Kidney epithelial cell (primary cell): ENCODE results near the gene ZNF423. TPM values are rescaled to one million over a fixed set of nuclear protein-coding genes. Genes with fewer than 3 reads are reported as not detected.

ENCODE experiments used
- DNase-seq: peaks from one replicate; pipeline ENCODE4 v3.0.0-alpha.2; 2010; ENCODE audit warnings: low read depth
- H3K27me3 ChIP-seq: 2 replicates; pipeline ENCODE4 v1.6.0; 2011; ENCODE audit warnings: low read length; ENCODE audit not compliant: control insufficient read depth, insufficient read depth
- H3K36me3 ChIP-seq: 2 replicates; pipeline ENCODE4 v1.5.1; 2011; ENCODE audit warnings: low read length; ENCODE audit not compliant: control insufficient read depth, insufficient read depth
- H3K4me3 ChIP-seq: 2 replicates; pipeline ENCODE4 v1.5.1; 2011; ENCODE audit warnings: low read depth, mild to moderate bottlenecking, control low read depth, low read length
- total RNA-seq: library from RNA; depleted of rRNA; stranded (reverse); fragments of >200 nt; gene quantifications from 2 replicates; pipeline ENCODE4 v1.2.3, GENCODE V29; 2015
- TF ChIP-seq, protein P1 (sequence below): IDR thresholded peaks from 2 replicates; pipeline ENCODE4 v1.5.1; 2011; ENCODE audit warnings: mild to moderate bottlenecking, moderate library complexity, low read length, control low read depth, inconsistent platforms; ENCODE audit not compliant: insufficient read depth, poor library complexity, severe bottlenecking

The ZNF423 gene
- total RNA-seq, 1 donor from 2014 or later, result 3.6 TPM

DNA sequence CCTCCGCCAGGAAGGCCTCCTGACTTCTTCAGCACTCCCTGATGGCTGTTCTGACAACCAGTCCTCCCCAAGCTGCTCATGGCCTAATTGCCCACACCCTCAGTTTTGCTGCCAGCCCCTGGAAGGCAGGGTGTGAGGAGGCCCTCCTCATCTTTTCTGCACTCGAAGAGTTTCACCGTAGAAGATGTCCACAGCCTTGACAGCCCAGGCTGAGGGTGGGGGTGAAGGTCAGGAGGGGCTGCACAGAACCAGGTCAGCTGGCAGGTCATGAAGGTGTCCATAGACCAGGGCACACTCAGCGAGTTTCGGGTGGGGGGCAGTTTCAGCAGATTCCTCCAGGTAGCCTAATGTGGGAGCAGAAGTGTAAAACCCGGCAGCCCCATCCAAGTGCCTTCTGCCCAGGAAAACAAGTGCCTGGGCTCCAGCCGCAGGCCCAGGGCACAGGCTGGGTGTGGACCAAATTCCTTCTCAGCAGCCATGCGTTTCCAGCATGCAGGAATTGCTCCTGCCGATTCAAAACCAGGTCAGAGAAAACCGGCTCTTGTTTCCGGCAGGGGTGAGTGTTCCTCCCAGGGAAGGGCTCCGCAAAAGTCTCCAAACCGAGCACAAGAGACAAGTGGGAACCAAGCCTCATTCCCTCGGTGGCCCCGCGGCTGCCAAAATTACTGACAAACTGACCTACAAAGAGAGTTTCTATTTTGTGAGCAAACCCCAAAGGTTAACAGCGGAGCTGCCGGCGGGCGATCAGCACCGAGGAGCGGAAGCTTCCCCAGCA, 253.5 kb downstream of the ZNF423 start:
- Histone ChIP-seq H3K27me3 (peaks cover 7% of the 10 kb centered on the region), H3K36me3 (no peaks in the 10 kb centered on the region), H3K4me3 (no peak overlapping the region)
- DNase-seq, result no peak
- TF ChIP-seq, protein P1, sequence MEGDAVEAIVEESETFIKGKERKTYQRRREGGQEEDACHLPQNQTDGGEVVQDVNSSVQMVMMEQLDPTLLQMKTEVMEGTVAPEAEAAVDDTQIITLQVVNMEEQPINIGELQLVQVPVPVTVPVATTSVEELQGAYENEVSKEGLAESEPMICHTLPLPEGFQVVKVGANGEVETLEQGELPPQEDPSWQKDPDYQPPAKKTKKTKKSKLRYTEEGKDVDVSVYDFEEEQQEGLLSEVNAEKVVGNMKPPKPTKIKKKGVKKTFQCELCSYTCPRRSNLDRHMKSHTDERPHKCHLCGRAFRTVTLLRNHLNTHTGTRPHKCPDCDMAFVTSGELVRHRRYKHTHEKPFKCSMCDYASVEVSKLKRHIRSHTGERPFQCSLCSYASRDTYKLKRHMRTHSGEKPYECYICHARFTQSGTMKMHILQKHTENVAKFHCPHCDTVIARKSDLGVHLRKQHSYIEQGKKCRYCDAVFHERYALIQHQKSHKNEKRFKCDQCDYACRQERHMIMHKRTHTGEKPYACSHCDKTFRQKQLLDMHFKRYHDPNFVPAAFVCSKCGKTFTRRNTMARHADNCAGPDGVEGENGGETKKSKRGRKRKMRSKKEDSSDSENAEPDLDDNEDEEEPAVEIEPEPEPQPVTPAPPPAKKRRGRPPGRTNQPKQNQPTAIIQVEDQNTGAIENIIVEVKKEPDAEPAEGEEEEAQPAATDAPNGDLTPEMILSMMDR, result no peak

DNA sequence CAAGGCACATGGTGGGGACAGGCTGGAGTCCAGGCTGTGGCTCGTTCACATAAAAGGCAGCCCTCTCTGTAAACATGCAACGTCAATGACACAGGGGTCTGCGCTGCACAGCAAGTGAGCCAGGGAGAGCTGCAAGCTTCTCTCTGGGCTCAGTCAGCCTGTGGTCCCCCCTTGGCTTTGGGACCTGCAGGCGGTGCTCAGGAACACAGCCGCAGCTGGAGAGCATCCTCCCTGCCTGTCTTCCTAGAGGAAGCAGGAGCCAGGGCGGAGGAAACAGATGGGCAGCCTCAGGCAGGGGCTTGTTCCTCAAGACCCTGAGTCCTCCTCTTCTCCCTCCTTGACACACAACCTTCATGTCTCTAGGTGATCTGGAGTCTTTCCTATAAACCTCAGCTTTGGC, 254.3 kb downstream of the ZNF423 start:
- Histone ChIP-seq H3K36me3 (no peaks in the 10 kb centered on the region), H3K27me3 (peaks cover 7% of the 10 kb centered on the region)

DNA sequence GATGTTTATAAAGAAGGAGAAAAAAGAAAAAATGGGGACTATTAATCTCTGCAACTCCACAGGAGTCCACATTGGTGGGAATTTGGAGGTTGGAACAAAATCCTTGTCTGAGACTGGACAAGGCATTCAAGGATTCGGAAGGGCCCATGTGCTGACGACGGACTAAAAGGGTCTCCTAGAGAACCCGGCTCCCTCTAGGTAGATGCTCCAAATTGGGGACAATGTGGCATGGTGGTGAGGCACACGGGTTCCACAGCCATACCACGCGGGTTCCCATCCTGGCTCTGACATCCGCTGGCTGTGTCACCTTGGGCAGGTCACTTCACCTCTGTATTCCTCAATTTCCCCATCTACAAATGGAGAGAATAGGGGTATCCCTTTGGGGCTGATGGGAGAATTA, 254.9 kb downstream of the ZNF423 start:
- Histone ChIP-seq H3K36me3 (no peaks in the 10 kb centered on the region), H3K4me3 (no peak overlapping the region), H3K27me3 (peaks cover 7% of the 10 kb centered on the region)
- TF ChIP-seq, protein P1, result no peak
- no peak for DNase-seq

More for the DNA sequence above, 254.3 kb downstream of the ZNF423 start:
- H3K4me3 ChIP-seq, result no peak overlapping the region
- TF ChIP-seq, protein P1, result no peak
- DNase-seq, result no peak

DNA sequence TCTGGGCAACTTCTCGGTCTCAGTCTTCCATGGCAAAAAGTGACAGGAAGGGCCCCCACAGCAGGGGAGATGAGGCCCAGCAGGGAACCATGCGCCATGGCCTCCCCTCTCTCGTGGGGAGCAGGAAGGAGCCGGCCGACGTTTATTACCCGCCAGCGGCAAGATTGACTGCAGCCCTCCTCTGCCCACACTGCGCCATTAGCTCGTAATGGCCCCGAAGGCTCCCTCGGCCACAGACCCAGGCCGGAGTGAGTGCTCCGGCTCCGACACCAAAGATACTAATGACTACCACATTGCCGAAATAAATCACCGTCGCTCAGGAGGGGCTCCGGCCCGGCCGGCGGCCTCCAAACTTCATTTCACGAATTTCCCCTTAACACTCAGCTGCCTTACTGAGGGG, 255.4 kb downstream of the ZNF423 start:
- H3K36me3 ChIP-seq, result no peaks in the 10 kb centered on the region
- DNase-seq, result no peak
- H3K27me3 ChIP-seq, result peaks cover 7% of the 10 kb centered on the region
- H3K4me3 ChIP-seq, result no peak overlapping the region
- TF ChIP-seq, protein P1, result no peak

DNA sequence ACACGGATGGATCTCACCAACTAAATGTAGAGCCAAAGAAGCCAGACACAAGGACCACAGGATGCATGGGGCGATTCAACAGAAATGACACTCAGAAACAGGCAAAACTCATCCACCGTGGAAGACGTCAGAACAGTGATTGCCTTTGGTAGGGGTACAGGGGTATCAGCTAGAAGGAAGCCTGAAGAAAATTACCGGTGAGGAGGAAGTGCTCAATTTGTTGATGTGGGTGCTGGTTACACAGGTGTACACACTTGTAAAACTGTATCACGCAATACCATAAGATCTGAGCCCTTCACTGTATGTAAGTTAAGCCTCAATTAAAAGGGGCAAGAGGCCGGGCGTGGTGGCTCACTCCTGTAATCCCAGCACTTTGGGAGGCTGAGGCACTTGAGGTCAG, 256.2 kb downstream of the ZNF423 start:
- no peaks in the 10 kb centered on the region for H3K36me3 ChIP-seq
- H3K27me3 ChIP-seq, result peaks cover 7% of the 10 kb centered on the region
- TF ChIP-seq, protein P1, result no peak
- no peak for DNase-seq
- no peak overlapping the region for H3K4me3 ChIP-seq

DNA sequence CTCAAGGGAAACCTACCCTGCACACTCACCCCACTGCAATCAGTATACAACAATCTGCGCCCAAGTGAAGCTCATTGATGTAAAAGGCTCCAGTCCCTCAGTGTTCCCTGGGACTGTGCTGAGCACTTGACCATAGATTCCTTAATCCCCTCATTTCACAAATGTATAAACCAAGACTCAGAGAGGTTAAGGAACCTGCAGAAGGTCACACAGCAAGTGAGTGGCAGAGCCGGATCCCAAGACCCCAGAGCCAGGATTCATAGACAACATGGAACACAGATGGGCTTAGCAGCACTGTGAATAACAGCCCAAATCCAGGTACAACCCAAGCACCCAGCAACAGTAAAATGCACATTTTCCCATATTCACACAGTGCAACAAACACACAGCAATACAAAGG, 256.6 kb downstream of the ZNF423 start:
- TF ChIP-seq, protein P1, result no peak
- peaks cover 7% of the 10 kb centered on the region for H3K27me3 ChIP-seq
- no peak overlapping the region for H3K4me3 ChIP-seq
- no peak for DNase-seq
- H3K36me3 ChIP-seq, result no peaks in the 10 kb centered on the region
